Smooth muscle cell (in vitro differentiated cells): ENCODE data around the gene KCND1. TPM values are rescaled to one million over a fixed set of nuclear protein-coding genes. Genes with fewer than 3 reads are reported as not detected.

ENCODE experiments used
- DNase-seq: peaks from one replicate; lab custom pipeline; 2025; ENCODE audit not compliant: unreplicated experiment; lab: John Stamatoyannopoulos, UW
- H2AFZ ChIP-seq: fragments of 200-600 bp; sonication (generic); 2 replicates; pipeline ENCODE4 v1.6.0; 2016; ENCODE audit warnings: antibody characterized with exemption, low read depth, mild to moderate bottlenecking
- H3F3A ChIP-seq: fragments of 200-600 bp; sonication (generic); 2 replicates; pipeline ENCODE4 v1.6.0; 2017; ENCODE audit warnings: antibody characterized with exemption, low read depth
- H3K27ac ChIP-seq: fragments of 200-600 bp; sonication (generic); 2 replicates; pipeline ENCODE4 v1.5.1; 2016; ENCODE audit warnings: low read depth, mild to moderate bottlenecking
- H3K27me3 ChIP-seq: fragments of 200-600 bp; sonication (generic); 2 replicates; pipeline ENCODE4 v1.6.1; 2016; ENCODE audit warnings: low read depth, mild to moderate bottlenecking
- H3K36me3 ChIP-seq: fragments of 200-600 bp; sonication (generic); 2 replicates; pipeline ENCODE4 v1.5.1; 2016; ENCODE audit warnings: low read depth
- H3K4me1 ChIP-seq: fragments of 200-600 bp; sonication (generic); 2 replicates; pipeline ENCODE4 v1.5.1; 2016; ENCODE audit warnings: low read depth
- H3K4me2 ChIP-seq: fragments of 200-600 bp; sonication (generic); 2 replicates; pipeline ENCODE4 v1.6.0; 2016; ENCODE audit warnings: mild to moderate bottlenecking
- H3K4me3 ChIP-seq: fragments of 200-600 bp; sonication (generic); 2 replicates; pipeline ENCODE4 v1.5.1; 2016; ENCODE audit warnings: mild to moderate bottlenecking
- H3K79me2 ChIP-seq: fragments of 200-600 bp; sonication (generic); 2 replicates; pipeline ENCODE4 v1.6.0; 2016; ENCODE audit warnings: low read depth, mild to moderate bottlenecking
- H3K9ac ChIP-seq: fragments of 200-600 bp; sonication (generic); 2 replicates; pipeline ENCODE4 v1.6.0; 2016; ENCODE audit warnings: low read depth
- H3K9me3 ChIP-seq: fragments of 200-600 bp; sonication (generic); replicated peaks from 2 replicates; pipeline ENCODE4 v1.5.1; 2016; ENCODE audit warnings: low read depth
- H4K20me1 ChIP-seq: fragments of 200-600 bp; sonication (generic); 2 replicates; pipeline ENCODE4 v1.6.0; 2016; ENCODE audit warnings: low read depth
- CTCF ChIP-seq: fragments of 200-600 bp; sonication (generic); IDR thresholded peaks from 2 replicates; pipeline ENCODE4 v1.5.1; 2017; ENCODE audit warnings: borderline replicate concordance, mild to moderate bottlenecking, antibody characterized with exemption; ENCODE audit not compliant: insufficient read depth, poor library complexity, severe bottlenecking
- WGBS: methylation state at CpG from one replicate; pipeline ENCODE4 v1.1.7; 2016; ENCODE audit warnings: low lambda C conversion rate; 5-methylcytosine and 5-hydroxymethylcytosine counted together
- polyA plus RNA-seq: library from polyadenylated mRNA; unstranded; fragments of >200 nt; fragmentation: Nextera tagmentation; extraction: Ambion mirVana; gene quantifications from 2 replicates; pipeline ENCODE4 v1.2.1, GENCODE V29; 2016
- total RNA-seq: library from RNA; depleted of rRNA; stranded (reverse); fragments of >200 nt; gene quantifications from 2 replicates; pipeline ENCODE4 v1.2.3, GENCODE V29; 2014

Gene KCND1
- total and polyA plus RNA-seq, 2 experiments from 2014 or later: 0.94 to 3.3 TPM

- no peaks in the 10 kb centered on the region for H3K27me3 ChIP-seq
- TF ChIP-seq CTCF: no peak
- no peaks in the 10 kb centered on the region for H3K79me2 ChIP-seq
- peaks cover 3% of the 10 kb centered on the region for H3K4me1 ChIP-seq
- no peaks in the 10 kb centered on the region for H3K36me3 ChIP-seq
- H3K4me2 ChIP-seq: no peak overlapping the region
- no peak for DNase-seq
- no peak overlapping the region for H3K27ac ChIP-seq
- no peaks in the 10 kb centered on the region for H3K9me3 ChIP-seq
- H3K9ac ChIP-seq: no peak overlapping the region
- no peak overlapping the region for H3K4me3 ChIP-seq
- no peaks in the 10 kb centered on the region for H4K20me1 ChIP-seq
- no peak overlapping the region for H2AFZ ChIP-seq
- no peaks in the 10 kb centered on the region for H3F3A ChIP-seq
- 83% methylated on average over 4 of the region's 4 CpGs for WGBS
Observed at GRCh38 chrX:48920718-48921104, 50.9 kb downstream of the KCND1 start.

GRCh38 chrX:48919947-48920717 lies 51.5 kb downstream of the KCND1 start:
- Histone ChIP-seq H3K36me3 (no peaks in the 10 kb centered on the region), H3F3A (no peaks in the 10 kb centered on the region), H3K9ac (no peak overlapping the region), H4K20me1 (no peaks in the 10 kb centered on the region), H3K4me3 (no peak overlapping the region), H3K4me1 (peaks cover 3% of the 10 kb centered on the region), H3K27me3 (no peaks in the 10 kb centered on the region), H3K9me3 (no peaks in the 10 kb centered on the region), H3K79me2 (no peaks in the 10 kb centered on the region), H2AFZ (no peak overlapping the region), H3K27ac (peak overlapping the region; percentile 73), H3K4me2 (peak overlapping the region; percentile 90)
- no peak for DNase-seq
- WGBS: 52% methylated on average over 8 of the region's 8 CpGs
- TF ChIP-seq CTCF: no peak

- no peaks in the 10 kb centered on the region for H3K36me3 ChIP-seq
- H3K4me2 ChIP-seq: peak overlapping the region; percentile 90
- H3F3A ChIP-seq: no peaks in the 10 kb centered on the region
- DNase-seq: no peak
- no peaks in the 10 kb centered on the region for H4K20me1 ChIP-seq
- no peak overlapping the region for H2AFZ ChIP-seq
- H3K4me3 ChIP-seq: peak overlapping the region; percentile 59
- H3K27me3 ChIP-seq: no peaks in the 10 kb centered on the region
- H3K4me1 ChIP-seq: peaks cover 3% of the 10 kb centered on the region
- H3K27ac ChIP-seq: peak overlapping the region; percentile 73
- no peaks in the 10 kb centered on the region for H3K9me3 ChIP-seq
- H3K9ac ChIP-seq: no peak overlapping the region
- WGBS: 28% methylated on average over 15 of the region's 15 CpGs
- TF ChIP-seq CTCF: no peak
- no peaks in the 10 kb centered on the region for H3K79me2 ChIP-seq
Observed at GRCh38 chrX:48919360-48919841, 52.2 kb downstream of the KCND1 start.
